K562 (cell line): ENCODE results near the gene ZKSCAN4. TPM values are rescaled to one million over a fixed set of nuclear protein-coding genes. Genes with fewer than 3 reads are reported as not detected.

ENCODE experiments used
- CBX3 ChIP-seq, 2 experiments: IDR thresholded peaks; 1 replicate in 1 of 2; 2 replicates in 1 of 2; pipeline ENCODE4 v1.6.1; 2012; ENCODE audit warnings: inconsistent platforms in 2 of 2, low read length in 2 of 2, borderline replicate concordance in 1 of 2, control low read depth in 1 of 2
- CBX5 ChIP-seq: IDR thresholded peaks from 2 replicates; pipeline ENCODE4 v1.6.1; 2014; ENCODE audit warnings: low read depth, borderline replicate concordance
- FOXP1 ChIP-seq: sonication (generic); formaldehyde crosslinking; IDR thresholded peaks from 2 replicates; pipeline ENCODE4 v1.8.0; 2022; ENCODE audit warnings: mild to moderate bottlenecking, missing genetic modification reagents
- GTF2A2 ChIP-seq: IDR thresholded peaks from 2 replicates; pipeline ENCODE4 v1.6.1; 2016; ENCODE audit warnings: mild to moderate bottlenecking, missing genetic modification characterization, missing compliant biosample characterization
- HMGN3 ChIP-seq: IDR thresholded peaks from 2 replicates; pipeline ENCODE4 v1.6.1; 2011; ENCODE audit warnings: borderline replicate concordance, low read depth, mild to moderate bottlenecking, mixed read lengths, low read length; ENCODE audit not compliant: insufficient read length; ENCODE audit errors: extremely low read depth
- HNRNPUL1 ChIP-seq: fragments of 200-400 bp; formaldehyde crosslinking; IDR thresholded peaks from 2 replicates; pipeline ENCODE4 v1.6.1; 2017; ENCODE audit warnings: low read length
- MEF2A ChIP-seq: IDR thresholded peaks from 2 replicates; pipeline ENCODE4 v1.6.1; 2011; ENCODE audit warnings: low read depth, mild to moderate bottlenecking, low read length, moderate library complexity; ENCODE audit not compliant: control insufficient read depth
- MYC ChIP-seq, 2 experiments: fragments of 250-450 bp in 1 of 2; sonication (Bioruptor Pico) in 1 of 2; IDR thresholded peaks; 2 replicates each; pipeline versions ENCODE4 v1.5.1 to v1.6.1; 2012 to 2021; ENCODE audit warnings: low read depth in 2 of 2, borderline replicate concordance in 1 of 2, improper control_type of control experiment in 1 of 2, low read length in 1 of 2, mild to moderate bottlenecking in 1 of 2, moderate library complexity in 1 of 2
- PHF20 ChIP-seq: fragments of 450-650 bp; IDR thresholded peaks from 2 replicates; pipeline ENCODE4 v1.6.1; 2018; ENCODE audit not compliant: partially characterized antibody
- POLR3A ChIP-seq: IDR thresholded peaks from 2 replicates; pipeline ENCODE4 v1.6.1; 2011; ENCODE audit warnings: borderline replicate concordance, mild to moderate bottlenecking, moderate library complexity; ENCODE audit not compliant: insufficient read length, insufficient read depth; ENCODE audit errors: extremely low read depth
- RBFOX2 ChIP-seq: fragments of 200-400 bp; formaldehyde crosslinking; IDR thresholded peaks from 2 replicates; pipeline ENCODE4 v1.6.1; 2017; ENCODE audit warnings: low read depth, mild to moderate bottlenecking, low read length, moderate library complexity
- RUNX1 ChIP-seq: sonication (generic); IDR thresholded peaks from 2 replicates; pipeline ENCODE4 v1.6.1; 2016; ENCODE audit warnings: antibody characterized with exemption, low read depth
- SP2 ChIP-seq: IDR thresholded peaks from 2 replicates; pipeline ENCODE4 v1.6.1; 2011; ENCODE audit warnings: mild to moderate bottlenecking, low read depth, low read length, moderate library complexity; ENCODE audit not compliant: poor library complexity, severe bottlenecking; ENCODE audit errors: extremely low read depth
- TRIM28 ChIP-seq: fragments of 450-650 bp; IDR thresholded peaks from 2 replicates; pipeline ENCODE4 v1.6.1; 2017
- ZBTB1 ChIP-seq: sonication (generic); formaldehyde crosslinking; IDR thresholded peaks from 2 replicates; pipeline ENCODE4 v1.8.1; 2023; ENCODE audit warnings: missing genetic modification reagents, low read depth, mild to moderate bottlenecking, borderline replicate concordance
- ZBTB2 ChIP-seq: fragments of 450-650 bp; IDR thresholded peaks from 2 replicates; pipeline ENCODE4 v1.6.1; 2016; ENCODE audit warnings: antibody characterized with exemption
- ZNF24 ChIP-seq: fragments of 450-650 bp; IDR thresholded peaks from 2 replicates; pipeline ENCODE4 v1.6.1; 2016
- ZNF274 ChIP-seq: IDR thresholded peaks from 2 replicates; pipeline ENCODE4 v1.6.1; 2011; ENCODE audit warnings: low read depth, mild to moderate bottlenecking, low read length, moderate library complexity, borderline replicate concordance
- ZNF354B ChIP-seq: fragments of 250-450 bp; sonication (Bioruptor Pico); IDR thresholded peaks from 2 replicates; pipeline ENCODE4 v1.4.0; 2020
- ZNF696 ChIP-seq: fragments of 250-450 bp; sonication (Bioruptor Pico); conservative IDR thresholded peaks from 2 replicates; pipeline ENCODE4 v1.4.0; 2020; ENCODE audit warnings: mild to moderate bottlenecking, moderate library complexity
- ZNF79 ChIP-seq: fragments of 250-450 bp; sonication (Bioruptor Pico); IDR thresholded peaks from 2 replicates; pipeline ENCODE4 v1.4.0; 2020; ENCODE audit warnings: low read depth, mild to moderate bottlenecking, moderate library complexity
- polyA plus RNA-seq, 8 experiments: library from polyadenylated mRNA; depleted of rRNA in 4 of 8; stranded (reverse) in 5 of 8; unstranded in 3 of 8; fragments of >200 nt; fragmentation: Nextera tagmentation in 2 of 8; fragmentation: Illumina TruSeq in 1 of 8; extraction: Ambion mirVana in 2 of 8; extraction: Trizol in 1 of 8; gene quantifications; 2 replicates each; pipeline versions ENCODE4 v1.2.1 to v1.2.3, GENCODE V29; 2011 to 2014; ENCODE audit warnings: inconsistent platforms in 1 of 8, missing spikeins in 1 of 8
- total RNA-seq, 7 experiments: library from RNA; depleted of rRNA in 6 of 7; stranded (reverse); fragments of >200 nt in 6 of 7; fragmentation: Illumina TruSeq in 2 of 7; extraction: Trizol in 2 of 7; gene quantifications; 2 replicates each; pipeline versions ENCODE4 v1.2.1 to v1.2.3, GENCODE V29; 2011 to 2021; ENCODE audit warnings: low replicate concordance in 1 of 7
- TF ChIP-seq, protein P1 (sequence below): sonication (generic); formaldehyde crosslinking; IDR thresholded peaks from 2 replicates; pipeline ENCODE4 v1.8.1; 2023; ENCODE audit warnings: missing genetic modification reagents, mild to moderate bottlenecking, borderline replicate concordance

ZKSCAN4 gene
- total and polyA plus RNA-seq, 9 of the 15 experiments (the other 6 are each of a cell fraction or from before 2014, with no cell fraction given) = 1.2 to 5.3 (median 4.7) TPM

GRCh38 chr6:28225056-28225834, 26.8 kb downstream of the ZKSCAN4 start, which contains the start of gene ZSCAN9 (continued):
- TF ChIP-seq RUNX1 (0 out of 2 replicates have a peak, but pooled peaks have one; percentile 49), ZNF696 (CRISPR knock-in tag) (no peak), ZBTB1 (no peak), RBFOX2 (peak; percentile 98), TRIM28 (no peak), HMGN3 (peak; percentile 32), ZNF79 (CRISPR knock-in tag) (no peak), GTF2A2 (tag) (peak; percentile 45; the same call in 1 of the 2 replicates), HNRNPUL1 (no peak), CBX5 (peak; percentile 80; the same call in 1 of the 2 replicates), FOXP1 (CRISPR knock-in tag) (peak; percentile 71; the same call in 1 of the 2 replicates), MYC (IDR thresholded peaks at IDR 0.05; ENCODE audit: low read depth, low read length) (peak; percentile 89), MYC (CRISPR knock-in tag; IDR thresholded peaks at IDR 0.05; ENCODE audit: borderline replicate concordance, low read depth) (0 out of 2 replicates have a peak, but pooled peaks have one; percentile 29), ZBTB2 (peak; percentile 69), SP2 (peak; percentile 96), ZNF354B (no peak), ZNF24 (peak; percentile 80), CBX3 (IDR thresholded peaks at IDR 0.05; ENCODE audit: borderline replicate concordance in 1 of 2, low read length in 2 of 2) (peak in 1 of 2 experiments; percentile 84; a peak in 2 of 3 replicates), POLR3A (no peak), PHF20 (peak; percentile 95), MEF2A (peak; percentile 67), ZNF274 (no peak)
- TF ChIP-seq, protein P1, sequence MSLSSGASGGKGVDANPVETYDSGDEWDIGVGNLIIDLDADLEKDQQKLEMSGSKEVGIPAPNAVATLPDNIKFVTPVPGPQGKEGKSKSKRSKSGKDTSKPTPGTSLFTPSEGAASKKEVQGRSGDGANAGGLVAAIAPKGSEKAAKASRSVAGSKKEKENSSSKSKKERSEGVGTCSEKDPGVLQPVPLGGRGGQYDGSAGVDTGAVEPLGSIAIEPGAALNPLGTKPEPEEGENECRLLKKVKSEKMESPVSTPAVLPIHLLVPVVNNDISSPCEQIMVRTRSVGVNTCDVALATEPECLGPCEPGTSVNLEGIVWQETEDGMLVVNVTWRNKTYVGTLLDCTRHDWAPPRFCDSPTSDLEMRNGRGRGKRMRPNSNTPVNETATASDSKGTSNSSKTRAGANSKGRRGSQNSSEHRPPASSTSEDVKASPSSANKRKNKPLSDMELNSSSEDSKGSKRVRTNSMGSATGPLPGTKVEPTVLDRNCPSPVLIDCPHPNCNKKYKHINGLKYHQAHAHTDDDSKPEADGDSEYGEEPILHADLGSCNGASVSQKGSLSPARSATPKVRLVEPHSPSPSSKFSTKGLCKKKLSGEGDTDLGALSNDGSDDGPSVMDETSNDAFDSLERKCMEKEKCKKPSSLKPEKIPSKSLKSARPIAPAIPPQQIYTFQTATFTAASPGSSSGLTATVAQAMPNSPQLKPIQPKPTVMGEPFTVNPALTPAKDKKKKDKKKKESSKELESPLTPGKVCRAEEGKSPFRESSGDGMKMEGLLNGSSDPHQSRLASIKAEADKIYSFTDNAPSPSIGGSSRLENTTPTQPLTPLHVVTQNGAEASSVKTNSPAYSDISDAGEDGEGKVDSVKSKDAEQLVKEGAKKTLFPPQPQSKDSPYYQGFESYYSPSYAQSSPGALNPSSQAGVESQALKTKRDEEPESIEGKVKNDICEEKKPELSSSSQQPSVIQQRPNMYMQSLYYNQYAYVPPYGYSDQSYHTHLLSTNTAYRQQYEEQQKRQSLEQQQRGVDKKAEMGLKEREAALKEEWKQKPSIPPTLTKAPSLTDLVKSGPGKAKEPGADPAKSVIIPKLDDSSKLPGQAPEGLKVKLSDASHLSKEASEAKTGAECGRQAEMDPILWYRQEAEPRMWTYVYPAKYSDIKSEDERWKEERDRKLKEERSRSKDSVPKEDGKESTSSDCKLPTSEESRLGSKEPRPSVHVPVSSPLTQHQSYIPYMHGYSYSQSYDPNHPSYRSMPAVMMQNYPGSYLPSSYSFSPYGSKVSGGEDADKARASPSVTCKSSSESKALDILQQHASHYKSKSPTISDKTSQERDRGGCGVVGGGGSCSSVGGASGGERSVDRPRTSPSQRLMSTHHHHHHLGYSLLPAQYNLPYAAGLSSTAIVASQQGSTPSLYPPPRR = 0 out of 2 replicates have a peak, but pooled peaks have one; percentile 40
